ENCODE measurements around the gene RORC.

Gene RORC

DNA sequence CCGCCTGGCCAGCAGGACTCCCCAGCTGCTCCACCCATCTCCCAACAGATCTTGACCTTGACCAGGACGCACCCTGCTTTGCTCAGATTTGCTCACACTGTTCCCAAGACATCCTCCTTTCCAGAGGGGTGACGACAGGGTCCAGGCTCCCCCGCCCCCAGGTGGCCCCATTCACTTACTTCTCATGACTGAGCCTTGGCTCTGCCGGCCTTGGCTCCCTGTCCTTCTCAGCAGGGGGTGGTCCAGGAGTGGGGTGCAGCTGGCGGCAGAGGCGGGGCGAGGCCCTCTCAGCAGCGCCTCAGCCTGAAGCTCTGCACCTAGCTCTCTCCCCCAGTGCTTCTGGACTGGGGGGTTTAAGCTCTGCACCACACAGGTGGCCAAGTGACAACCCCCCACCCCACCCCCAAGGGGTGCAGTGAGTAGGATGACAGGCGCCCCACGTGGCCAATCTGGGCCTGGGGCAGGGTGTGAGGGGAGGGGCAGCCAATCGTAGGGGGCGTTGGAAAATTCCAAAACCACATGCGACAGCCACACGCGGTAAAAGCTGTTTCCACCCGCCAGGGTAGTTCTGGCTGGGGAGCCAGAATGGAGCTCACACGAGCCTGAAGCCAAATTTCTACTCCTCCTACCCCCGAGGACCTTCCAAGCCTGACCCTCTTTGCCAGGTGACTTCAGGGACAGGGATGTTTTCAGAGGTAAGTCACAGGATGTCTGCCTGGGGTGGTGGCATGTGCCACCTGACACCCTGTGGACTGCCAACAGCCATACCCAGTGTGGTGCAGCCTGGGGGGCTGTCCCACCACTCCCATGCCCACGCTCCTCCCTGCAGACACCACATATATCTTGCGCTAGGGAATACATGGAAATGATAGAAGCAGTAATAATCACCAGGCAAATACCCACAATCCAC lies 5.6 kb downstream of the RORC start:
- no peak for DNase-seq

DNA sequence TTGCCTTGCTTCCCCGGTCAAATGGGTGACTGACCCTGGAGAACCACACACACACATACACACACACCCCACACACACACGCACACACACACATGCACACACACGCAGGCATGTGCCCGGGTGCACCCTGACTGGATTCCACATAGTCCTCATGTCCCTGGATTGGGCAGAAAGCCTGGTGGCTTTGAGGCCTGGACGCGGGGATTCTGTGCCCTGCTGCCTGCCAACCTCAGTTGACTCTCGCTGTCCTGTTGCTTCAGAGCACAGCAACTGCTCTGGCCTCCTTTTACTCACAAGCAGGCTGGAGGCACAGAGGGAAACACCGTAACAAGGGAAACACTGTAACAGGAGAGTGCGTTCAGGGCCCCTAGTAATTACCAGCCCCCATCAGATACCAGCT lies 6.4 kb downstream of the RORC start:
- DNase-seq = no peak

DNA sequence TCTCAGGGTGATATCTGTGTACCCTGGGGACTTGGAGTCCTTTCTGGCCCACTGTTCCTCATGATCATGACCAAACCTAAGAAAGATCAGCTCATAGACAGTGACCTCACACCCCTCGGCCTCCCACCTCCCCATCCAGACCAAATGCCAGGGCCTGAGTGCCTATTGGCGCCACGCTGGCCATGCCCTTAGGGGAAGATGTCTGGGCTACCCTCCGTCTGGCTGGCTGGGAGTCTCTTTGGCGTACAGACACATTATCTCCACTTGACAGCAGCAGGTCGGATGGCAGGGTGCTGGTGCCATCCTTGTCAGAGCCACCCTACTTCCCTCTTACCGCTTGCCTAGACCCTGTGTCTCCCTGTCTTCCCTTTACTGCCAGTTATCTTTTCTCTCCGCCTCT lies 8.4 kb downstream of the RORC start:
- DNase-seq = no peak

DNA sequence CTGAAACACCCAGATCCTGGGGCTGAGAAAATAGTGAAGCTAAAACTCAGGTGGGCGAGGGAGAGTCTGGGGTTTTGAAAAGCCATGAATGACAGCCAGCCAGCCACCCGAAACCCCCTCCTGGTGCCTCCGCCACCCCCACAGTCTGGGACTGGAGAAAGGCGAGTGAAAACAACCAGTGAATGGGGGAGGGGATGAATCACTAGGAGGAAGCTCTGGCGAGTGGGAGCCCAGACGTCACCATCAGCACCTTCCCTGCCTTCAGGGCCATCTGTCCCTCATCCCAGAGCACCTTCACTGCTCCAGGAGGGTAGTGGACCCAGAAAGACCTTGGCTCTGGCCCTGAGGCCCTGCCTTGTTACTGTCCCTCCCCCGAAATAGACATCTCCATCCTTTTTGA lies 9.2 kb downstream of the RORC start:
- DNase-seq = no peak

DNA sequence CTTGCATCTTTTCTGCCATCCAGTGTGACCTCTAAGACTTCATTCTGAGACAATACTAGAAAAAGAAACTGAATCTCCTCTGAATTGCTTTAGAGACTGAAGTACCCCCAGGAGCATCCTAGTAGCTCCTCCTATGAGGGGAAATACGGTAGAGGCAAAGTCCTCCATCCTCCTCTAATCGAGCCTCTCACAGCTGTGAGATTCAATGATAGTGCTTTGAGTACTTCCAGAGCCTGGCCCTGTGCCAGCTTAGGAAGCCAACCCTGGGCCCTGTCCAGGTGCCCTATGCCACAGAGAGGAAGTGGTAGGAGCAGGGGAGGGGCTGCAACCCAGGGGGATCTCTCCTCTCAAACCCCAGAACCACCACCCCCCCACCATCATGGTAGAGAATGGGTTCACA lies 10.7 kb downstream of the RORC start:
- DNase-seq = peak; percentile 86

DNA sequence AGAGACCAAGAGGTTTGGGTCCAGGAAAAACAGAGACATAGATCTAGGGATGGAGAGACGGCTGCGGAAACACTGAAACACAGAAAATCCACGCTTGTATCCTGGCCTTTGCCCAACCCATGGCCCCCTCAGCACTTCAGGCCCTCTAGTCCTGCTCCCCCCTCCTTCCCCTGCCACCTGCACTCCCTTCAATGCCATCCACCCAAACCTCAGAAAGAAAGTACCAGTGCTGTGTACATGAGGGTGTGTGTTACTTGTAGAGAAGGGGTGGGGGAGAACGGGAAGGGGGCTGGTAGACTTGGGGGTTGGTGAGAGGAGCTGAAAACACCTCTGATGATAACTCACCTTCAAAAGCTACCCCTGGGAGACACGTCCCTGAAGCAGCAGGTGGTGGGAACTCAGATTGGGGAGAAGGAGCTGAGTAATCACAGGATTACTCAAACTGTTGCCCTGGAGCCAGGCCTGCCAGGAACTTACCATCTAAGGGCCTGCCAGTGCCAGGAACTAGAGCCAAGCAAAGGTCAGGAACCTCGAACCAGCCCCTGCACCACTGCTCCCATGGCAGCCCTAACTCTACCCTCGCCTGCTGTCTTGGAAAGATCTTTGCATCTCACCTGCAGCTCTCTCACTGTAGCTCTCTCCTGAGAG lies 11.5 kb downstream of the RORC start:
- no peak for DNase-seq

DNA sequence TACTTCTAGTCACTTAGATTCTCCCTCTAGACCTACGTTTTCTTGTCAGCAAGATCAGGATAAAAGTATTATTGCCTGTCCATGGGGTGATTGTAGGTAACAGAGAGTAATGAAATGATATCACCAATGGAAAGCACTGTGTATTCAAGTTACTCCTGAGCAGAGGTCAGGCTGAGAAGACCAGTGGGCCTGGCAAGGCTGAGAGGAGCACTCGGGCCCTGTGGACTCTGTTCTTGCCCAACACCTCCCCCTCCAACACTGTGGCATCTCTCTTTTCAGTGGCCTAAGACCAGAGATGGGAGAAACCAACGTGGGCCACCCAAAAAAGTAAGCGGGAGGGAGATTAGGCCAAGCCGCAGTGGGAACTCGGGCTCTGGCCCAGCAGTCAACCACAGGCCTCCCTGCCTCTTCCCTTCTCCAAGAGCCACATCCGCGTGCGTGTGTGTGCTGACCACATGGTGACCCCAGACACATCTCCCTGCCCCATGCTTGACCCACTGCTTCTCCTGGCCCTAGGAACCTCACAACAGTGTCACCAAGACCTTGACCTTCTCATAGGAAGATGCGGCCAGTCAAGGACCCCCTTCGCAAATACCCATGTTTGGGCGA lies 12.3 kb downstream of the RORC start:
- no peak for DNase-seq

DNA sequence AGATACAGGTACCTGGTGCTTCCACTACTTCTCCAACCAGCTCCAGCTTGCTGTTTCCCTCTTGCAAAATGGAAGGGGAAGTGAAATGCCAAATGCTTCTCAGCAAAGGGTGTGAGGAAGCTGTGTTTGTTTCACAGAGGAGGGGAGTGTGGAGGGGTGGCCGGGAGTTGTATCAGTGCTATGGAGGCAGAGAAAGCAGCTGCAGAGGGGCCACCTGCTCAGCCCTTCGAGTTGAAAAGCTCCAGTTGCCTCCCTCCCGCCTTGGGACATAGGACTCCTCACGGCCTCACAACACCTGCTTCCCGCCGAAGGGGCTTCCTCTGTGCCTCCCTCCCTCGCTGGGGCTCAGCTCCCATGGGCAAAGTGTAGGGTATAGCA lies 14.3 kb downstream of the RORC start:
- DNase-seq = peak; percentile 56

DNA sequence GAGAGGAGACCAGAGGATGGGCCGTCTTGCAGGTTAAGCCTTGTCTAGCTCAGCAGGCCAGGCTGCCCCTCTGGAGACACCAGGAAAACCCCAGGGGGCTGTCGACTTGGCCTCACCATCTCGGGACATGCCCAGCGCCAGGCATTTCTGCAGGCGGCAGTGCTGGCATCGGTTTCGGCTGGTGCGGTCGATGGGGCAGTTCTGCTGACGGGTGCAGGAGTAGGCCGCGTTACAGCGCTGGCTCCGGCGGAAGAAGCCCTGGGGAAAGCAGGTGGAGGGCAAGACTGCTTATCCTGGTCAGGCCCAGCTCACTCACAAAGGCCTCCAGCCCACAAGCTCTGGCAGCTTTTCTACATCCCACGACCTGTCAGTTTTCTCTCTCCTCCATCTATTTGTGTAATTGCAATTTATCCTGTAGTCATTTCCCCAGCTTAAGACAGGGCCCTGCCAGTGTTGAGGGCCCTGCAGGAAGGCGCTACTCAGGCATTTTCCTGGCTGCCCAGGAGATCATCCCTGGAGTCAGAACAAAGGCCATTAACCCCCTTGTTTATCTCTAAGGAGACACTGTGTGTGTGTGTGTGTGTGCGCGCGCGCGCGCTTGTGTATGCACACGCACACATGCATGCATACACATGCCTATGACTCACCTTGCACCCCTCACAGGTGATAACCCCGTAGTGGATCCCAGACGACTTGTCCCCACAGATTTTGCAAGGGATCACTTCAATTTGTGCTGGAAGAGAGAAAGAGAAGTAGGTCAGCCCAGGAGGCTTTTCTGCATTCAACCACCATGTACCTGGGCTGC lies 14.9 kb downstream of the RORC start:
- no peak for DNase-seq

DNA sequence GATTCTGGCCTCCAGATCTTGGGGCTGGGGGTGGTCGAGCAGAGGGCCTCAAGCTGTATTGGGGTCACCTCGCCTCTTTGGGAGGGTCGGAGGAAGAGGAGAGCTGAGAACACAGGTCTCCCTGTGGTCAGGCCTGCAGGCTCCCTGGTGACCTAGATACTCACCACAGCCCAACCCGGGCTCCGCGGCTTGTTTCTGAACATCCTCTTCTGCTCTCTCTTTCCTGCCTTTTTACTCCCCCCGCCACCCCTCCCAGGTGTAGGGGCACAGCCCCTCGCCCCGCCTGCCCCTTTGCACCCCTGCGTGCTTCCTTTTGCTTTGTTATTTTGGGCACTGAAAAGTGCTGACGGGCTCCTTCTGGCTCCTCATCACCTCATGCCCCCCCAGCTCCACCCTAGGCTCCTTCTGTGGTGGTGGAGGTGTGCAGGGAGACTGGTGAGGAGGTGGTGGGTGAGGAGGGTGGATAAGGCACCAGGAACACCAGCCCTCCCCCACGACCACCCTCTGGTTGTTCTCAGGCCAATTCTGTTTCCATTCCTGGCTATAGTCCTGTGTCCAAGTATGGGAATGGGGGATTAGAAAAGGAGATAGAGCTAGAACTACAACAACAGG lies 15.8 kb downstream of the RORC start:
- DNase-seq = no peak

DNA sequence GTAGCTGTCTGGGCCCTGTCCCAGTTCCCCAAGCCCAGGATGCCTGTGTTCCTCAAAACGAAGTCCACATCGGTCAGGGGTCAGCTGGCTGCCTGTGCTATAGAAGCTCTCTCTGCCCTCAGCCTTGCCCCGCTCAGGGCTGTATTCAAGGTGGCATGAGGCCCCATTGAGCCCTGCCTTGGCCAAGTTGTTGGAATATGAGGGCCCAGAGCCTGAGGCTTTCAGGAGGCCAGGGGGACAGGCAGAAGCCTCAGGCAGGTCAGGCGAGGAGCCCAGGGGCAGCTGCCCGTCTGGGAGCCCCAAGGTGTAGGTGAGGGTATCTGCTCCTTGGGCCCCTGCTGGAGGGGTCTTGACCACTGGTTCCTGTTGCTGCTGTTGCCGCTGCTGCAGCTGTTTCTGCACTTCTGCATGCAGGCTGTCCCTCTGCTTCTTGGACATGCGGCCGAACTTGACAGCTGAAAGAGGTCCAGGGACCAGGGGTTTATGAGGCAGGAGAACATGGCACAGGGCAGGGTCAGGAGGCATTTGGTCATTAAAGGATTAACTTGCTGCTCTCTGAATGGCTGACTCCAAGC lies 16.5 kb downstream of the RORC start:
- DNase-seq = no peak

DNA sequence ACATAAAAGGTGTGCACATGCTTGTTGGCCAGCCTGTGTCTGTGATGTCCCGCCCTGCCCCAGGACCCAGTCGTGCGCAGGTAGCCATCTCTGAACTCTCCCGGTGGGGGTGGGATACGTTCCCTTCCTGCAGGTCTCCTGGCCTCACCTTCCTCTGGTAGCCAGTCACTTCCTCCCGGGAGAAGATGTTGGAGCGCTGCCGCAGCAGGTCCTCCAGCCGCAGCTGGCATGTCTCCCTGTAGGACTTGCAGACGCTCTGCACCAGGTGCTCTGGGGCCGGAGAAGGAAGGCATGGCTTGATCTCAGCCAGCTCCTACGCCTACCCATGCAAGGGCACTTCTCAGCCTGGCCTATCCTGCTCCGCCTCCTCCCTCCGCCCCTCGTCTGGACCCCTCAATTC lies 17.2 kb downstream of the RORC start:
- DNase-seq = no peak

DNA sequence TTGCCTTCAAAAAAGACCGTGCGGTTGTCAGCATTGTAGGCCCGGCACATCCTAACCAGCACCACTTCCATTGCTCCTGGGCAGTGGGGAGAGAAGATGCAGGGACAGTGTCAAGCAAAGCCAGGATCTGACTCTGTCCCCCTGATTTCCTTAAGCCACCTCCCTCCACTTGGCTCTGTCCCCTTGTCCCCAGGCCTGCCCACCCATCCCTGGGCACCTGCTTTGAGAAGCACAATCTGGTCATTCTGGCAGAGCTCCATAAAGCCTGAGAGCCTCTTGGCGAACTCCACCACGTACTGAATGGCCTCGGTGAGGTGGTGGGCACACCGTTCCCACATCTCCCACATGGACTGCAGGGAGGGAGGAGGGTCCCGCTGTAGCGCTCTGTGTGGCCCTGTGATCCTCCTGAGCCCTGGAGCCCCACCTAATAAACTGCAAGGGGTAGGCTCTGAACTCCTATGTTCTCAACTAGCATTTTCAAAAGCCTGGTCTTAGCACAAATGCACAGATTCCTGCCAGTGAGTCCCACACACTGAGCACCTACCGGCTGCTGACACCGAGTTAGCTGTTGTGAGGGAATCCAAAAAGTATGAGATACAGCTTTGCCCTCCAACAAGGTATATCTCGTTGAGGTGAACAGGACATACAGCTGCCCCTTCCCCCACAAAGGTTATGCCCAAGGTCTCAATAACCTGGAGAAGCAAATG lies 18.2 kb downstream of the RORC start:
- no peak for DNase-seq

DNA sequence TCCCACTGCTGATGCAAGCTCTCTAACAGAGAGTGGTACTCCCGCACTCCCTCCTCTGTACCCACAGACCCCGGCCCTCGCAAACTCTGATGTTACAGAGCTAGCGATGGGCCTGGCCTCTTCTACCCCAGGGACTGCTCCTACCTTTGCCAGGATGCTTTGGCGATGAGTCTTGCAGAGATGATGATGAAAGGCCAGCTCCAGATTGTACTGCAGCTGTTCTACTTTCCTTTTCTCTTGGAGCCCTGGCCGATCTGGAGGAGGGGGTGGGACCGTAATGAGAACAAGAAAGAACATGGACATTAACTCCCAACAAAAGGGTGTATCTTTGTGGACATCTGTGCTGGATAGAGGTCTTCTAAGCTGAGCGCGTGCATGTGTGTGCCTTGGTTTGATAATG lies 20.4 kb downstream of the RORC start:
- DNase-seq = no peak

DNA sequence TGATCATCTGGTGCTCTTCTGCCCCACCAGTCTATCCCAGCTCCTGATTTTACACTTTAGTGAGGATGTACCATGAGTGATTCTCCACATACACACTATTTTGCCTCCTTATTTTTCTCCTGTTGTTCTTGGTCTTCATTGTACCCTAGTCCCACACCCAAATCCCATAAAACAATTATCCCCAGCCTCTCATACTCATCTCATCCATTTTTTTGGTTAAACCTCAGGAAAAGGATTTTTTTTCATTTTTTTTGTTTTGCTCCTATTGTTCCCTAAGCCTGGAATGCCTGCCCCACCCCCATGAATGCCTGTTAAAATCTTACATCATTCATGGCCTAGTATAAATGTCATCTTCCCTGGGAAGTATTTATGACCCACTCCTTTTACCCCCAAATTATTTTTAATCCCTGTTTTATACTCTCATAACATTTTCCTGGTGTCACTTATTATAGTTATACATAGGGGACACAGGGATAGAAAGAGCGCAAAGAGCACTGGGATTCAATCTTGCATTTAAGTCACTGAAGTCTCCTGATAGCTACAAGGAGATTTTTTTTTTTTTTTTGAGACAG lies 21.5 kb downstream of the RORC start:
- no peak for DNase-seq

DNA sequence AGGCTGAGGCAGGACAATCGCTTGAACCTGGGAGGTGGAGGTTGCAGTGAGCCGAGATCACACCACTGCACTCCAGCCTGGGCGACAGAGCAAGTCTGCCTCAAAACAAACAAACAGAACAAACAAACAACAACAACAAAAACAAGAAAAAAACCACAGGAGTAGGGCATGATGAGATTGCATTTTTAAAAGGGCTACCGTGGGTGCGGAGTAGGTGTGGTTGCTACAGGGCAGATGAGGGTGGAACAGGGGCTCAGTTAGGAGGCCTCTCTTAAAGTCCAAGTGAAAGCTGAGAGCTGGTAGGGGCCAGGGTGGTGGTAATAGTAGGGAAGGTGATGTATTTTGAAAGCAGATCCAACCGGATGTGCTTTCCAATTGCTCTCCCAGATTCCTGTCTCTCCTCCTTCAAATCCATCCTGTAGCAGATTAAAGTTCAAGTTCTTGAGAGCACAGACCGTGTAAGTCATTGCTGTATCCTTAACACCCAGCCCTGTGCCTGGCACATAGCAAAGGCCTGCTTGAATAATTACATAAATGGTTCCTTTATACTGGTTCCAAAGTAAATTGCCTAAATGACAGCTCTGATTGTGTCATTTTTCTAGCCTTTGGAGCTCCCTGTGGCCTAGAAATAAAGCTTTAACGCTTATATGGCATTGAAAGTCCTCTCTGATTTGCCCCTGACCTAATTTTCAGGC lies 22.2 kb downstream of the RORC start:
- no peak for DNase-seq

DNA sequence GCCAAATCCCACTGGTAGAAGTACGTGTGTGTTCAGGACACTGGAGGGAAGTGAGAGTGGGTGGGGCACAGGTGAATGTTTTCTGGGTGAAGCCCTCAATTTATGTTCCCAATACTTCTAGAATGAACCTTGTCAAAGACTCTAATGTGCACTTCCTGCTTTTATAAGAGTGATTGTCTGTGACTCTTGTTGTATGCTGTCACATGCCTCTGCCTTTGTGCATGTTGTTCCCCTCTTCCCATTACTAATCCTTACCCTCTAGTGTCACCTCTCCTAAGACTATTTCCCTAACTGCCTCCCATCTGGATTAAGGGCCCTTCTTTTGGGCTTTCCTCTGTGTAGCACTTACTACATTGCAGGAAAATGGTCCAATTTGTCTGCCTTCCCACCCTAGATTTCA lies 23.8 kb downstream of the RORC start:
- DNase-seq = no peak

DNA sequence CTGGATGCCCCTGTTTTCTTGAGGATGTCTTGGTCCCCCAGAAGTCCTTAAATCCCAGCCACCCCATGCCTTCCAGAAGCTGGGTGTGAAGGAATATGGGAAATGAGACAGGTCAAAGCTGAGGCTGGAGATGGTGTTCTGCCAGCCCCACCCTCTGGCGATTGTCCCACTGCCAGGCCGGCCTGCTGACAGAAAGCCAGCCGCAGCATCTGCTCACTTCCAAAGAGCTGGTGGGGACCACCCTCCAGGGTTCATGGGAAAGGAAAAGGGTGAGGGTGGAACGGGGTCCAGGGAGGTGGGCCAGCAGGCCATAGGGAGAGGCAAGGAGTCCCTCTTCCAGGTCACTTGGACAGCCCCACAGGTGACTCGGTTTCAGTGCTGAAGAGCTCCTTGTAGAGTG lies 24.5 kb downstream of the RORC start:
- DNase-seq = no peak

DNA sequence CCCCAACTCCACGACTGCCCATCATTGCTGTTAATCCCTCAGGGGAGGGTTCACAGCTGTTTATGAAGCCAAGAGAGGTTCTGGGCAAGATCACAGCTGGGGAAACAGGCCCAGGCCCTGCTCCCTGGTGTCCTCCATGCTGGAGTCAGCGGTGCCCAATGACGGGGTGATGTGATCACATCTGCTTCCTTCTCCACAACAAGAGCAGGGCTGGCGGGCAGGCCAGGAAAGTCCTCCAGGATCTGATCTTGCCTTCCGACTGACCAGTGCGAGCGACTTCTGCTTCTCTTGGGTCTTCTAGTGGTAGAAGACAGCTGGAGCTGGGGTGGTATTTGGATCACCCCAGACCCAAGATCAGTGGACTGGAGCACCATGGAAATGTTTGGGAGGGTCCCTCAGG lies 25.4 kb downstream of the RORC start:
- DNase-seq = no peak

DNA sequence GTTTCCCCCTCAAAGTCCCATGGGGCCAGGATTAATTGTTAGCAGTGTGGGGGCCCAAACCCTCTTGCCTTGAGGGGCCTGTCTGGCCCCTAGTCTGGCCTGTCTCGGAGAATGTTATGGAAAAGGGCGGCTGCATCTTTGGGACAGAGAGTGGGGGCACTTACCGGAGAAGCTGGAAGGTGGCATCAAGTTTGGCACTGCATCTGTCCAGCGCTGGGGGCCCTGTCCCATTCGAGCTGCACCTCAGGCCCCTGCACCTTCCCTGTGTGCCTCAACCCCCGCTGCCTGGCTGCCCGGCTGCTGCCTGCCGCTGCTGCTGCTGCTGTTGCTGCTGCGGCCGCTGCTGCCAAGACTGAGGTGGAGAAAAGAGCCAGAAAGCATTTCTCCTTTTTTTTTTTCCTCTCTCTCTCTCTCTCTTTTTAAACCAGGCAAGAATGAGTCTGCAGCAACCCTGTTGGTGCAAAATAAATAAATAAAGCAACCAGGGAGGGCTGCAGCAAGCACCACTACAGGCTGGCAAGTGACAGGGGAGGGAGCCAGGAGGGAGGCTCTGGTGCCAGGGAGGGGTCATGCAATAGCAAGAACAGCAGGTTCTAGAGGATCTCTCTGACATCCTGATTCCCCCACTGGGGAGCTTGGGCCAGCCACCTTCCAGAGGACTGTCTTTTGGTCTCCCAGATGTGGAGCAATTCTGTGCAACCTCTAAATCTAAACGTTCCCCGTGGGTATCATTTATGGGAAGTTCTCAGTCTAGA lies 26.4 kb downstream of the RORC start, which contains the start of gene LINGO4:
Gene LINGO4 (minus strand): TSS at position 354 of the 755 bp plus-strand sequence. CDS start 2,715 bp downstream, outside the sequence.
- DNase-seq = no peak

Data from SHP77 treated with DMSO at 0.1 percent for 48 hours (cell line).